Breast epithelium (tissue), 3 donors: Measurements from ENCODE around the gene ZFHX3.

Experiments used
- CTCF ChIP-seq, 3 donors: fragments of 450-650 bp; IDR thresholded peaks; one replicate each; pipeline ENCODE4 v1.5.1; 2016 to 2017; ENCODE audit warnings: antibody characterized with exemption in 3 of 3, mild to moderate bottlenecking in 3 of 3, moderate library complexity in 3 of 3
- POLR2AphosphoS5 ChIP-seq, 3 donors: sonication (generic); formaldehyde crosslinking; IDR thresholded peaks; one replicate each; pipeline ENCODE4 v1.6.1; 2017; ENCODE audit warnings: antibody characterized with exemption in 3 of 3

GRCh38 chr16:73023752-73024570 lies 24.0 kb downstream of the ZFHX3 start:
- TF ChIP-seq CTCF (IDR thresholded peaks at IDR 0.05) (no peak), POLR2AphosphoS5 (IDR thresholded peaks at IDR 0.05) (no peak)
